Fibroblast of pulmonary artery (primary cell): Measurements from ENCODE around the gene SPPL2C.

Experiments
- DNase-seq: peaks from one replicate; pipeline ENCODE4 v3.0.0-alpha.2; 2010; ENCODE audit warnings: low read depth
- H3K4me3 ChIP-seq: replicated peaks from 2 replicates; pipeline ENCODE4 v1.5.1; 2011; ENCODE audit warnings: low read depth, mild to moderate bottlenecking, control low read depth, low read length, moderate library complexity
- CTCF ChIP-seq: IDR thresholded peaks from 2 replicates; pipeline ENCODE4 v1.5.1; 2011; ENCODE audit warnings: mild to moderate bottlenecking, control low read depth, low read length, inconsistent platforms; ENCODE audit errors: missing control alignments

SPPL2C gene

GRCh38 chr17:45895969-45896785 lies 51.5 kb downstream of the SPPL2C start:
- no peak overlapping the region for H3K4me3 ChIP-seq
- no peak for DNase-seq
- TF ChIP-seq CTCF: no peak
